Thymus (tissue), 11 donors: Measurements from ENCODE around the gene PTPRT. TPM values are rescaled to one million over a fixed set of nuclear protein-coding genes. Genes with fewer than 3 reads are reported as not detected.

Experiments
- DNase-seq, 9 donors: peaks; one replicate each; pipeline ENCODE4 v3.0.0-alpha.2; 2013; ENCODE audit warnings: low spot score in 9 of 9, low read depth in 6 of 9, missing footprints in 1 of 9
- H3K27ac ChIP-seq, 2 donors: one replicate each; pipeline ENCODE4 v1.5.1; 2013; ENCODE audit warnings: control low read depth in 1 of 2, low read depth in 1 of 2, low read length in 1 of 2, mild to moderate bottlenecking in 1 of 2, moderate library complexity in 1 of 2
- H3K27me3 ChIP-seq, 2 donors: one replicate each; pipeline ENCODE4 v1.5.1; 2013; ENCODE audit warnings: low read length in 1 of 2; ENCODE audit not compliant: control insufficient read depth in 2 of 2, insufficient read depth in 1 of 2
- H3K36me3 ChIP-seq, 2 donors: one replicate each; pipeline ENCODE4 v1.5.1; 2013; ENCODE audit warnings: low read length in 1 of 2, mild to moderate bottlenecking in 1 of 2, moderate library complexity in 1 of 2; ENCODE audit not compliant: control insufficient read depth in 2 of 2, insufficient read depth in 2 of 2
- H3K4me1 ChIP-seq, 2 donors: one replicate each; pipeline ENCODE4 v1.5.1; 2013; ENCODE audit warnings: low read length in 2 of 2; ENCODE audit not compliant: control insufficient read depth in 2 of 2, insufficient read depth in 2 of 2
- H3K4me3 ChIP-seq, 2 donors: one replicate each; pipeline ENCODE4 v1.5.1; 2013; ENCODE audit warnings: low read length in 2 of 2, control low read depth in 1 of 2, mild to moderate bottlenecking in 1 of 2
- H3K9me3 ChIP-seq, 2 donors: one replicate each; pipeline ENCODE4 v1.5.1; 2013; ENCODE audit warnings: low read length in 1 of 2, mild to moderate bottlenecking in 1 of 2; ENCODE audit not compliant: control insufficient read depth in 2 of 2, insufficient read depth in 1 of 2
- WGBS: extraction: QIAGEN DNeasy Blood & Tissue Kit; methylation state at CpG from one replicate; pipeline ENCODE4 v1.1.7; 2013; 5-methylcytosine and 5-hydroxymethylcytosine counted together
- polyA plus RNA-seq: library from polyadenylated mRNA; stranded (reverse); fragments of 200-250 nt; gene quantifications from one replicate; pipeline ENCODE4 v1.2.3, GENCODE V29; 2013
- total RNA-seq: library from RNA; stranded (reverse); fragments of 120-200 nt; gene quantifications from one replicate; pipeline ENCODE4 v1.2.4, GENCODE V29; 2013
- donor health status: healthy.

The PTPRT gene
- total and polyA plus RNA-seq, 2 donors: 2.4 to 4.5 TPM

GRCh38 chr20:42270539-42270938 lies 919.2 kb downstream of the PTPRT start:
- Histone ChIP-seq H3K27me3 (no peaks in the 10 kb centered on the region), H3K36me3 (no peaks in the 10 kb centered on the region), H3K27ac (no peak overlapping the region), H3K4me3 (no peak overlapping the region), H3K4me1 (no peaks in the 10 kb centered on the region), H3K9me3 (no peaks in the 10 kb centered on the region)
- DNase-seq: no peak
- WGBS: 40% methylated on average over 2 of the region's 2 CpGs

DNA sequence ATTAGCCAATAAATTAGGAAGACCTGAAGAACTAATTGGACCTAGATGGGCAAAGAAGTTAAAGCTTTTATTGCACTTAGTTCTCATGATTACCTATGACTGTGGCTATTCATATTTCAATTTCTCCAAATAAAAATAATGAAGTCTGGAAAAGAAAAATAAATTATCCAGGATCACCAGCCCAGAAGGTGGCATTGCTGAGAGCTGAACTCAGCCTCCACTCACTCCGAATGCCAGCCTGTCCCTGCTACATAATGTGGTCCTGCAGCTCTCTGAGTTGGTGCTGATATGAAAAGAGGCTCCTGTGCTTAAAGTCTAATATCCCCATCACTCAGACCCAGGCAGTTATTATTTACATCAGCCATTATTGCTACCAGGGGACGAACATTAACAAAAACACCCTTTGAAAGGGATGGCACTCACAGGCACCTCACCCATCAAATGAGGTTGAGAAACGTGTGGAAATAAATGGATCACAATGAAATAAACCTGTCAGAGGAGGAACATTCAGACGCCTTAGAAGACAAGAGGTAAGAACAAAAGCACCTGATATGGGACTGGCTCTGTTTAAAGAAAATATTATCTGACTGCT lies 921.8 kb downstream of the PTPRT start:
- Histone ChIP-seq H3K27ac (no peak overlapping the region), H3K4me3 (no peak overlapping the region), H3K4me1 (no peaks in the 10 kb centered on the region), H3K36me3 (no peaks in the 10 kb centered on the region), H3K9me3 (no peaks in the 10 kb centered on the region), H3K27me3 (no peaks in the 10 kb centered on the region)
- 83% methylated on average over 4 of the region's 4 CpGs for WGBS
- DNase-seq: no peak

DNA sequence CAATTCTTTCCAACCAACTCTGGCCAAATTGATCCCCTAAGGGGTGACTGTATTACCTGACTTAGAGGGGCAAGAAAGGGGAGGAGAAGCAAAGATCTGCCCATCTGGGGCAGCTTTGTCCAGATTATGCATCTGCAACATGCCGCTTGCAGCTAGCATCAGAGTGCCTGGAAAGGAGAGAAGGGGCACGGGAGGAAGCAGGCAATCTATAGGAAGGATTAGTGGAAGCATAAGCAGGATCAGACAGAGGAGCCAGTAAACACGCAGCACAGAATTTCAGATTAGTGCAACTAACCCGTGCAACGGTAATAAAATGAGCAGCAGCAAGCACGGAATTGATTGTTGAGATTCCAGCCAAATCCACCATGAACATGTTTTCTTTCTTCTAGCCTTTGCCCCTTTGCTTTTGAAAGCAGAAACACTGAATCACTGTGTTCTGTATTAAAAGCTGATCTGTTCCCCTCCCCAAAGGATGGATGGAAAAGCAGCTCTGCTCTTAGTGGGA lies 927.9 kb downstream of the PTPRT start:
- Histone ChIP-seq H3K27ac (no peak overlapping the region), H3K4me1 (no peaks in the 10 kb centered on the region), H3K36me3 (no peaks in the 10 kb centered on the region), H3K4me3 (no peak overlapping the region), H3K27me3 (no peaks in the 10 kb centered on the region), H3K9me3 (peaks cover 0 to 3% of the 10 kb centered on the region in 2 donors)
- DNase-seq: no peak
- WGBS: 93% methylated on average over 6 of the region's 6 CpGs

DNA sequence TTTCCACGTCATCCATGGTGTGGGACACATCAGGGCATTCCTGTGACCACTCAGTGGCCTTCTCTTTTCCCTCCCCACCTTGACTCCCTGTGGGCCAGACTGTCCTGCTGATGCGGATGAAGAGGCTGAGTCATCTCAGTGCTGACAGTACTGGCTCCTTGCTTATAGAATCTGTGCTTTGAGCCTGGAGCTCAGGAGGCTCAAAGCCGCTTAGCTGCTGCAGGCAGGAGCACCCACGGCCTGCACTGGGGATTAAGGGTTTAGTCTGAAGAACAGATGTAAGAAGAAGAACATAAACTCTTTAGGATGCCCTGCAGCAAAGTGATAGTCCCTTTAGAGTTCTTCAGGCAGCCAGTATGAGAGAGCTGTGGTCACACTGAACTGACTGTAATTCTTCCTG lies 929.5 kb downstream of the PTPRT start:
- Histone ChIP-seq H3K4me1 (no peaks in the 10 kb centered on the region), H3K36me3 (no peaks in the 10 kb centered on the region), H3K9me3 (peaks cover 0 to 3% of the 10 kb centered on the region in 2 donors), H3K27me3 (no peaks in the 10 kb centered on the region), H3K4me3 (no peak overlapping the region), H3K27ac (no peak overlapping the region)
- DNase-seq: no peak
- WGBS: 81% methylated on average over 4 of the region's 4 CpGs

- 92% methylated on average over 4 of the region's 4 CpGs for WGBS
- Histone ChIP-seq H3K4me3 (no peak overlapping the region), H3K36me3 (no peaks in the 10 kb centered on the region), H3K9me3 (peaks cover 0 to 3% of the 10 kb centered on the region in 2 donors), H3K27me3 (no peaks in the 10 kb centered on the region), H3K27ac (no peak overlapping the region), H3K4me1 (no peaks in the 10 kb centered on the region)
- no peak for DNase-seq
Measured at GRCh38 chr20:42259389-42259788, 930.3 kb downstream of the PTPRT start.

DNA sequence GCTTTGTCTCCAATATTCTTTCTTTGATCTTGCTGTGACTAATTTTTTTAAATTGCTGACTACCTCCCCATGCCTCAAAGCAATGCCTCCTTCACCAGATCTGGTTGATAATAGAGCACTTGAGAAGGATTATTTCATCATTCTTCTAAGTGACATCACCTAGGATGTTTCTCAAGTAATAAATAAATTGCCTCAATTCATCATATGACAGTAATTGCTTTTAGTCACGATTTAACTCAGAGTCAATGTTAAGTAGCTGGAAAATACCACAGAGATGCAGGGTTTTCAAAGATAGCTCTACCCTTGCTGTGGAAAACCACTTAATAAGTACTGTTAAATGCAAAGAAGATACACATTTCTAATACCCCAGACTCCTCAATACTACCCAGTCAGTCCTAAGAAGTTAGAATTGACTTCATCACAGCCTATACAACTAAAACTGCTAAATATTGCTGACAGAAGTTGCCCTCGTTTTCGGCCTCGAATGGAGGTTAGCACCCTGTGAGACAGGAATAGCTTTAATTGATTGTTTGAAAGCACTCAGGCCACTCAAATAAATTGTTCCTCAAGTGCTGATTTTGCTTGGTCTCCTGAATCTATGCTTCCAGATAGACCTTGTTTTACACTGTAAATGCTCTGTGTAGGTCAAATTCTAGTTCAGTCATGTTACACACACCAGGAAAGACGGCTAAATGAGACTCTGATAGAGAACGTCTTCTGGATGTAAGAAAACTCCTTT lies 931.0 kb downstream of the PTPRT start:
- Histone ChIP-seq H3K36me3 (no peaks in the 10 kb centered on the region), H3K4me3 (no peak overlapping the region), H3K4me1 (no peaks in the 10 kb centered on the region), H3K9me3 (peaks cover 0 to 3% of the 10 kb centered on the region in 2 donors), H3K27me3 (no peaks in the 10 kb centered on the region), H3K27ac (no peak overlapping the region)
- no peak for DNase-seq
- 94% methylated on average over 6 of the region's 6 CpGs for WGBS

GRCh38 chr20:42255821-42256220 lies 933.9 kb downstream of the PTPRT start:
- WGBS: 93% methylated on average over 3 of the region's 3 CpGs
- no peak overlapping the region for H3K27ac ChIP-seq
- DNase-seq: no peak
- H3K9me3 ChIP-seq: peaks cover 0 to 3% of the 10 kb centered on the region in 2 donors
- H3K36me3 ChIP-seq: no peaks in the 10 kb centered on the region
- H3K4me1 ChIP-seq: no peaks in the 10 kb centered on the region
- H3K4me3 ChIP-seq: no peak overlapping the region
- no peaks in the 10 kb centered on the region for H3K27me3 ChIP-seq

GRCh38 chr20:42254673-42255072 lies 935.0 kb downstream of the PTPRT start:
- H3K27me3 ChIP-seq: no peaks in the 10 kb centered on the region
- no peaks in the 10 kb centered on the region for H3K4me1 ChIP-seq
- DNase-seq: no peak
- no peak overlapping the region for H3K27ac ChIP-seq
- H3K36me3 ChIP-seq: no peaks in the 10 kb centered on the region
- 96% methylated on average over 2 of the region's 2 CpGs for WGBS
- H3K9me3 ChIP-seq: no peaks in the 10 kb centered on the region
- no peak overlapping the region for H3K4me3 ChIP-seq

- Histone ChIP-seq H3K27me3 (no peaks in the 10 kb centered on the region), H3K36me3 (no peaks in the 10 kb centered on the region), H3K27ac (no peak overlapping the region), H3K9me3 (no peaks in the 10 kb centered on the region), H3K4me1 (no peaks in the 10 kb centered on the region), H3K4me3 (no peak overlapping the region)
- 92% methylated on average over 4 of the region's 4 CpGs for WGBS
- DNase-seq: no peak
Measured at GRCh38 chr20:42252116-42252515, 937.6 kb downstream of the PTPRT start.
